ENCODE data around the gene NKTR.
"Not testable (repeated sequence)": the region's sequence is repeated elsewhere in the genome, so short reads cannot be mapped to it uniquely, and the experiment has no call there.

NKTR gene

DNA sequence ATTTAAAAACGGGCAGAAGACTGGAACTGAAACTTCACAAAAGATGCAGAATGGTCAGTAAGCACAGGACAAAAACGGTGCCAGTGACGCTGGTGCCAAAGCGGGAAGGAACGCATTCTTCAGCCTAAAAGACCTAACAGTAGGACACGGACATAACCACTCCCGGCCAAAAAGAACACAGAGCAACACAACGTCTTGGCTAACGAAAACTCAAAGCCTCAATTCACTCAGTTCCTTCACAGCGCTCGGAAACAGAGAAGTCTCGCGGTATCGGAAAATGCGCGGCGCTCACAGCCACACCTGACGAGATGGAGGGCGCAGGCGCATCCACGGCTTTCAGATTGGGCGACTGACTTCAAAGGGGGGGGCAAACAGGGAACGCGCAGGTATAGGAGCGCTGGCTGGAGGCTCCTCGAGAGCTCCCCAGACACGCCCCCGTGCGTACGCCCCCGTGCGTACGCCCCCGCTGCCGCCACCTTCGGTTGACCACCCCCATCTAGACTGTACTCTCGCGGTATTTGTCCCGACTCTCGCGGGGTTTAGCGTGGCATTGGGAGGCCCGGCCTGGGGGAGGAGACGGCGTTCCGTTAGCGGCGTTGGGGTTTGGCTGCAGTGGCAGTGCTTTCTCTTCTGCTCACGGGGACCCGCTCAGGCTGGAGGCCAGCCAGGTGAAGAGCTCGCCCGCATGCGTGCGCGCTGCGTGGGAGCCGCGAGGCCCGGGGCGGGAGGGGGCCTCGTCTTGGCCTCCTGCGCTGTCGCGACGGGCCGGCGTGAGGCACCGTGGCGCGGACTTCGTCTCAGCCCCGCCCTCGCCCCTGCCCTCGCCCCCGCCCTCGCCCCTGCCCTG is at the start of gene NKTR:
Gene NKTR, plus strand, starts transcription at position 576 of the 847 bp plus-strand sequence. CDS start 321 bp downstream, outside the sequence.
- DNase-seq: peak; percentile 89

DNA sequence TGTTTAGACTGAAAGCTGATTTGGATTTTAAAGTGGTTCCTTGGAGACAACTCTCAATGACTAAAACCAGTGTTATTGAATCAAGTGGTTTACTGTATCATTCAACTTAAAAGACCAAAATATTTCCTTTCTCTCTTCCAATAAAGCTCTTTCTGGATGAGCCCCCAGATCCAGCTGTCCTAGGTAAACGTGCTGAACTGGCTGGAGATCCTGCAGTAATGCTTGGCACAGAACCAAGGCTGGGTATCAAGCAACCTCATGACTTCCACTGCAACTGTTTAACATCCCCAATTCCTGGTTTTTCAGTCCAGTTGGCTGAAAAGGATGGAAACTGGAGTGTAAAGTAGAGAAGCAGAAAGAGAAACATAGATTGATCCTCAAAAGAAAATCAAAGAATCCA is 47.7 kb upstream of the NKTR start:
- no peak for DNase-seq

DNA sequence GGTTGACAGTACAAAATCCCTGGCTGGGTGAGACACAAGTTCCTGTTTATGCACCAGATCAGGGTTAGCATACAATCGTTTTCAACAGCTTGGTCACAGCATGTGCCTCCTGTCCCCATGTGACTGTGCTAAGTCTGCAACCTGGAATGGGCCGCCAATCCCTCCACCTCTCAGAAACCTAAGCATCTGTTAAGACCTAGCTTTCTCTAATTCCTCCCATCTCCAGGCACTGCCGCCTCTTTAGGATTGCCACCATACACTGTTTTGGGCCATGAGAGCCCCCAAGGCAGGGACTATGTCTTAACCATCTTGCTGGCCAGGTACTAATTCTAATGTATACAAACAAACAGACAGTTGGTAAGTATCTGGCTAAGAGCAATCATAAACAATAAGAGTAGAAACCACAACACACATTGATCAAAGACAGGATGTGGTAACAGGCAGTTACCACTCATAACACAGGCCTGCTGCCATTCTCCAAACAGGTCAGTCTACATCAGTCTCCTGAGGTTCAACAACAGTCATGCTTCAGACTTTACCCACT is 44.3 kb upstream of the NKTR start:
- no peak for DNase-seq

DNA sequence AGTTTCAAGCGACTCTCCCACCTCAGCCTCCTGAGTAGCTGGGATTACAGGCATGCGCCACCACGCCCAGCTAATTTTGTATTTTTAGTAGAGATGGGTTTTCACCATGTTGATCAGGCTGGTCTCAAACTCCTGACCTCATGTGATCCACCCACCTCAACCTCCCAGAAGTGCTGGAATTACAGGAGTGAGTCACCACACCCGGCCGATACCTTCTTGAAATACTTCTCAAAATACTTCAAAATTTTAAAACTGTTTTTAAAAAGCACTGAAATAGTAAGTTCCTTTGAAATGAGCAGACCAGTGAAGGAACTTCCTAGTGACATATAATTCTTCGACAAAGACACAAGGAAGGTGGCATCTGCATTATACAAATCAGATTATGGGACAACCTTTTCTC is 43.7 kb upstream of the NKTR start:
- DNase-seq: not testable (repeated sequence)

DNA sequence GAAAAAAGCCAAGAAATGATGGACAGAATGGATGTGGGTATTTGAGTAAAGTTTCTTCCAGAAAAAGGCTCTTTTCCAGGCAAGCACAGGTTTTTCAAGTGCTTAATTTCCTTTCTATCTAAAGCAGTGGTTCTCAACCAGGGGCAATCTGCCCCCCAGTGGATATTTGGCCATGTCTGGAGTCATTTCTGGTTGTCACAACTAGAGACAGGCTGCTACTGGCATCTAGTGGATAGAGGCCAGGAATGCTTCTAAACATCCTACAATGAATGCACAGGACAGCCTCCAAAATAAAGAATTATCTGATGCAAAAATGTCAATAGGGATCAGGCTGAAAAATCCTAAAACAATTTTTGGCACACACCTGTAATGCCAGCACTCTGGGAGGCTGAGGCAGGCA is 42.6 kb upstream of the NKTR start:
- DNase-seq: no peak

DNA sequence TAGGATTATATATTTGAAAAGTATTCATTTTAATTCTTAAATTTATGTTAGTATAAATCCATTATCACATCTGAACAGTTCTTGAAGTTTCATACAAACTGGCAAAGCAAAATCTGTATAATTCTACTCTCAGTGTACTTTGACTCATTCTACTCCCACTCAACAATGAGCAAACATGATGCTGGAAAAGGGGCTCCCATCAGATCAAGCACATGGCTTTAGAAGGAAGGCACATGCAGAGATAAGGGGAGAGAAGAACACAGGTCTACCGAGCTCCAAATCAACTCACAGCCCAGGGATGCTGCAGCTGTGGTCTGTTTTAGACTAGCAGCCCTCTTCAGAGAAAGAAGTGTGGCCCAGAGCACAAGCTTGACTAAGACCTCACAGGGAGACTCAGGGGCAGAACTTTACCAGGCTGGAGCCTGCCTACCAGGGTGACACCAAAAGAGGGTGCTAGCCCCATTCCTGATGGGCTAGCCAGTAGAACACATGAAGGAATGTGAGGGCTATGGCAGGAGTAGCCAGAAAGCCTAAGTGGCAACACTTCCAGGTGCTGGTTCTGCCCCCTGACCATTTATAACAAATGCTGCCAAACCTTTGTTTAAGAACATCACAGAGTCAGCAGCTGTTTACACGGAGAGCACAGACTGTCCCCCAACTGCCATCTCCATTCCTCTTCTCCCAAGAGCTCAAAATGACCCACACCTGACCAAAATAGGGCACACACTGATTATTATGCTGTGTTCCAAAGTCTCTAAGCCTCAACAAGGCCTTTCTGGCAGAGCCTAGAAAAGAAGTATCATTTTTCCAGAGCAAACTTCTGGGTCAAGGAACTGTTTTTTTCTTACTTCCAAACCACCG is 38.2 kb upstream of the NKTR start:
- no peak for DNase-seq

DNA sequence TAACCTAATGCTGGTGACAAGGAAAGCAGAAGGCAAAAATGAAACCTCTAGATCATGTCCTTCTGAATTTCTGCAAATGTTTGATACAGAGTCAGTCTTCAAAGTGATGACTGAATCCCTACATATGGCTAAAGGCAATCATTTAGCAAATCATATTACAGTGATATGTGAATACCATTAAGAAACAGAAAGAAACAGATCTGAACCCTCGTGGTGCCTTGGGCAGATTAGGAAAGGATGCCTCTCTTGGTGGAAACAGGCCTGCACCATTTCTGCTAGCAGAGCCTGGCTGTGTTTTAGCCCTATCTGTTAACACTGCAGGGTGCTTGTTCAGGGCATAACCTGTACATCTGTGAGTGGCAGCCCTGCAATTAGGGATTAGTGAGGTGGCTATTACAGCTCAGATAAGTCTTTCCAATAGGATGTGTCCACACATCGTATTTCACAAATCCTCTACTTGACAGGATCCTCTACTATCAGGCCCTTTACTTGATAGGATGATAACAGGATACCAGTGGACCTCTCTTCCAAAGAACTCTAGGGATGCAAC is 30.8 kb upstream of the NKTR start:
- DNase-seq: no peak

DNA sequence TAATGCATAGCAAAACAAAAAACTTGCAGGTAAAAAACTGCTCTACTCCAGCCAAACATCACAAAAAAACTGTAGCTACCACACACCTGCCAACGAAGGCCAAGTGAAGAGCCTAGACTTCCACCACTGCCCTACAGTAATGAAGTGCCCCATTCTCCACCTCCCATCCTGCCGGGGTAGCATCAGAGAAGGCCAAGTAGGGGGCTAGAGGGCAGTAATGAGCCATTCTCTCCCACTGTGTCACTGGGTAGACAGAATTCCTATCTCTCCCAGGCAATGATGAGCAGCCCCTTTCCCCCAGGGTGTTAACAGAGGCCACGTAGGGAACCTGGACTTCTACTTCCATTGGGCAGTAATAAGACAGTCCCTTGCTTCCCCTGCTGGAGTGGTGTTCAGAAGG is 28.2 kb upstream of the NKTR start:
- DNase-seq: no peak

DNA sequence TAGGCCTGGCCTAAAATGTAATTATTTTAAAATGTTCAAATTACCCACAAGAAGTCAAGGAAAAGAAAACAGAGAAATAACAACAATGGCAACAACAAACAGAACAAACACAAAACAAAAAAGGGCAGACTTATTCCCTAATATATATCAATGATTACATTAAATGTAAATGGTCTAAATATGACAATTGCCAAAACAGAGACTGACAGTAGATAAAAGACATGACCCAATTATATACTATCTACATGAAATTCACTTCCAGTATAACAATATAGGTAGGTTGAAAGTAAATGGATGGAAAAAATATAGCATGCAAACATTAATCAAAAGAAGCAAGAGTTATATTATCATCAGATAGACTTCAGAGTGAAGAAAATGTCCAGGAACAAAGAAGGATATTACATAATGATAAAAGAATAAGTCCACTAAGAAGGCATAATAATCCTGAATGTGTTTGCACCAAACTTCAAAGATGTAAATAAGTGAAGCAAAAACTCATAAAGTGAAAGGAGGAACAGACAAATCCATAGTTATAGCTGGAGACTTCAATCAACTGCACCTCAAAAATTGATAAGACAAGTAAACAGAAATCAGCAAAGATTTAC is 25.2 kb upstream of the NKTR start:
- no peak for DNase-seq

DNA sequence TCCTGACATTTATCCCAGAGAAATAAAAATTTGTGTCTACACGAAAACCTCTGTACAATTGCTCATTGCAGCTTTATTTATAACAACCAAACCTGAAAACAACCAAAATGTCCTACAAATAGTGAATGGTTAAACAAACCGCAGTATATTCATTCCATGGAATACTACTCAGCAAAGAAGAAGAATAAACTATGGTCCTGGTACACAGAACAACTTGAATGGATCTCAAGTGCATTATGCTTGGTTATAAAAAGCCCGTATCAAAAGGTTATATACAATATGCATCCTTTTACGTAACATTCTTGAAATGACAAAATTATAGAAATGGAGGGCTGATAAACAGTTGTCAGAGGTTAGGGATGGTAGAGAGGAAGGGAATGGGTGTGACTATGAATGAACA is 22.4 kb upstream of the NKTR start:
- DNase-seq: no peak

DNA sequence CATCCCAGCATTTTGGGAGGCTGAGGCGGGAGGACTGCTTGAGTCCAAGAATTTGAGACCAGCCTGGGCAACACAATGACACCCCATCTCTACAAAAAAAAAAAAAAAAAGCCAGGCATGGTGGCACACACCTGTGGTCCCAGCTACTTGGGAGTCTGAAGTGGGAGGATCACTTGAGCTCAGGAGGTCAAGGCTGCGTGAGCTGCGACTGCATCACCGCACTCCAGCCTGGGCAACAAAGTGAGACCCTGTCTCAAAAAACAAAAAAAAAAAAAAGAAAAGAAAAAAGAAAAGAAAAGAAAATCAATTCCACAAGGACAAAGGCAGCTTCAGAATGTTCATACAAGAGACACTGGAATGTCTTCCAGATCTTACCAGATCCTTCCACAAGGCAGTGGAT is 21.1 kb upstream of the NKTR start:
- DNase-seq: not testable (repeated sequence)

DNA sequence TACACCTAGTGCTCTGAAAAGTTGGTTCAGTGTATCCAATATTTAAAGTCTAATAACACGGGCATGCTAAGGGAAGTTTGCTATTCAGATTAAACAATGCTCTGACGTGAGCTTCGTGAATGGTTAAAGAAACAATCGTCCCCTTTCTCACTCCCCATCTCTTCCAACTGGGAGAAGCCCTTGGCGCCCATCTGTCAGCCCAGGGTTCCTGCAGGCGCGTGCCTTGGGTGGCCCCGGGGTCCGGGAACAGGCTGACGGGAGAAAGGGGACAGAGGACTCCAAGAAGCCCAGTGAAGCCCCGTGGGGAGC is 19.1 kb upstream of the NKTR start:
- DNase-seq: no peak

DNA sequence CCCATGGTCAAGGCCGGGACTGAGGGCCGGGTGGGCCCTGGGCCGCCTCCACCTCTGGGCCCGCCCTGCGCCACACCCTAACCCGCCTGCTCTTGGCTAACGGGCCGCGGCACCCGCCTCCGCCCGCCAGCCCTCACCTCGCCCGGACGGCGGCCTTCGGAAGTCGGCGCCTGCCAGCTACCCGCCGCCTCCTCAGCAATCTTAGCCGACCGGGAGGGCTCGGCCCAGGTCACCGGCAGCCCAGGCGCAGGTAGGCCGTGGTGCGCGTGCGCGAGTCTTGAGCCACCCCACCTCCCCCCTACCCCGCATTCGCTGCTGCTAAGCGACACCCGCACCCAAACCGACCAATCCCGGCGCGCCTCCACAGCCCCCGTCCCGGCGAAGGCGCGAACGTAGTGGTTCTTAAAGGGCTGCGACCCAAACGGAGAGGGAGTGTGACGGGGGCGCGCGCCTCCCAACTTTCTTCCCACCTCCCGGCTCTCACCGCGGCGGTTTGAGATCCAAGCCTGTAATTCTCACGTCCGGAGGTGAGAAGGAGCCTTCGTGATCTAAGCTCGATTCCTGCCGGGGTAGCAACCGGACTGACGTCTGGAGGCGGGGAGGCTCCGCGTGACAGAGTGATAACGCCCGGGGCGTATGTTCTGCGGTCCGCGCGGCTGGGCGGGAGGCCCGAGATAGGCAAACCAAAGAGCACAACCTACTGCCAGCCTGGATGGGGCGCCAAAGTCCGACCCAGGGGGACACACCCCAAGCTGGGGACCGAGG is 18.6 kb upstream of the NKTR start, which contains the start of gene SEC22C:
Gene SEC22C, minus strand, starts transcription at position 259 of the 765 bp plus-strand sequence. CDS start 12,921 bp downstream, outside the sequence.
- DNase-seq: peak; percentile 70

DNA sequence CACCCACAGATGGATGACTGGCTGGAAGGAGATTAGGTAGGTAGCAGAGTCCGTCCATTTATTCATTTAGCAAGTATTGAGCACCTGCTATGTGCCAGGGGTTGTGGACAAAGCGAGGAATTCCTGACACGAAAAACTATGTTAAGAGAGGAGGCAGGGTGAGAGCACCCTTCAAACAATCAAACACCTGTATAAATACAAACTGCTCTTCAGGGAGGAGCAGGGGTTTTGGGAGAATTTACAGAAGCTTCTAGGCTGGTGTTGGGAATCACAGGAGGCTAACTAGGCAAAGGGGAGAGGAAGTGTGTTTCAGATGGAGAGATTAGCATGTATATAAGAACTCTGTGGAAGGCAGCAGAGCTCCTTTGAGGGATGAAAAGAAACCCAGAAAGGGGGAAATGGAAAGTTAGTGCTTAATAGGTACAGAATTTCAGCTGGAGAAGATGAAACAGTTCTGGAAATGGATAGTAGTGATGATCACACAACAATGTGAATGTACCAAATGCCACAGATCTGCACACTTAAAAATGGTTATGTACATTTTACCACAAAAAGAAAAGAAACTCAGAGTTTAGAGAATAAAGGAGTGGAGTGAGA is 17.9 kb upstream of the NKTR start:
- DNase-seq: no peak

DNA sequence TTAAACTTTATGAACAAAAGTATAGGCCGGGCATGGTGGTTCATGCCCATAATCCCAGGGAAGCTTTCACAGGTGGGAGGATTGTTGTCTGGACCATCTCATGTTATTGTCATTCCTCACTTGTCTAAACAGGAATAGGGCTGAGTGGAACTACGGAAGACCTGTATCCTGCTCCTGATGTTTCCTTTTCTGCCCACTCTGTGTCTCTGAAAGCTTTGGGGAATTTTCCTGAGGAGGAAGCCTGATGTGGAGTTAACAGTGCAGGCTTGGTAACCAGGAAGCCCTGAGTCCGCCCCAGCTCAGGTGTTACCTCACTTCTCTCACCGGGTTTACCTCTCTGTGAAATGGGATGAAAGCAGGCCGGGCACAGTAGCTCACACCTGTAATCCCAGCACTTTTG is 11.9 kb upstream of the NKTR start:
- DNase-seq: no peak

DNA sequence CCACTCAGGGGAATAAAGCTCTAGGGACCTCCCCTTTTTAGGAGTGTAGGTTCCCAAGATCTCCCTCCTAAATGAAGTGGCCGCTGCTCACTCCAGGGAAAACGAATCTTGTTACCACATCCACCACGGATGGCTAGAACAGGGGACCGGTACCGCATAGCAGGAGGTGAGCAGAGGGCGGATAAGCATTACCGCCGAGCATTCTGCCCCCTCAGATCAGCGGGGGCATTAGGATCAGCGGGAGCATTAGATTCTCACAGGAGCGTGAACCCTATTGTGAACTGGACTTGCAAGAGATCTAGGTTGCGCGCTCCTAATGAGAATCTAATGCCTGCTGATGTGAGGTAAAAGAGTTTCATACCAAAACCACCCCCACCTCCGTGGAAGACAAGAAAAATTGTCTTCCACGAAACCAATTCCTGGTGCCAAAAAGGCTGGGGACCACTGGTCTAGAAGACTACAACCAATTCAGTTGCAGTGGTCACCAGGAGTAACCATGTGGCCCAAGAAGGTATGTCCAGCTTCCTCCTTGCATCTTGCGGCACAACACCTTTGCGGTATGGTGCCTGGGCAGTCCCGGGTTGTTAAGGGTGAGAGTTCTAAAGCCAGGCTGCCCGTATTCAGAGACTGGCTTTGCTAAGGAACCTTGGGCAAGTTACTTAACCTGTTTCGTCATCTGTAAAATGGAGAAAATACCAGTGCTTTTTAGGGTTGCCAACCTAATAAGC is 10.9 kb upstream of the NKTR start:
- DNase-seq: no peak

DNA sequence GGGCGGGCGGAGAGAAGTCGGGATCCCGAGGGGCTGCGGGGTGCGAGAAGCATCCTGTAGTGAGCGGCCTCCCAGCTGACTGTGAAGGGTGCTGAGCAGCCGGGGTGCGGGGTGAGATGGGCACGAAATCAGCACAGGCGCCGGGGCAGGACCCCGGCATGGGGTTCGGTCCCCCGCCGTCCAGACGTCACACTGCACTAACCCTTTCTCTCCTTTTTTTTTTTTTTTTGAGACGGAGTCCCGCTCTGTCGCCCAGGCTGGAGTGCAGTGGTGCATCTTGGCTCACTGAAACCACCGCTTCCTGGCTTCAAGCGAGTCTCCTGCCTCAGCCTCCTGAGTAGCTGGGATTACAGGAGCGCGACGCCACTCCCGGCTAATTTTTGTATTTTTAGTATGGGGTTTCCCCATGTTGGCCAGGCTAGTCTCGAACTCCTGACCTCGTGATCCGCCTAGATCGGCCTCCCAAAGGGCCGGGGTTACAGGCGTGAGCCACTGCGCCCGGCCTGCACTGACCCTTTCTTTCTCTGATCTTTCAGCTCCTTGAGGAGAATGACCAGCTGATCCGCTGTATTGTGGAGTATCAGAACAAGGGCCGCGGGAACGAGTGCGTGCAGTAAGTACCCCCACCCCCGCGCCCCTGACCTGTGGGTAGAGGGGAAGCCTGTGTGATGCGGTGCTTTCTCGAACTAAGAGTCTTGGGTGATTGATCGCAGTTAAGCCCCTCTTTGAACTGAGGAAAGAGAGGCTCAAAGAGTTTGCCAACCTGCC is 9.3 kb upstream of the NKTR start:
- no peak for DNase-seq

DNA sequence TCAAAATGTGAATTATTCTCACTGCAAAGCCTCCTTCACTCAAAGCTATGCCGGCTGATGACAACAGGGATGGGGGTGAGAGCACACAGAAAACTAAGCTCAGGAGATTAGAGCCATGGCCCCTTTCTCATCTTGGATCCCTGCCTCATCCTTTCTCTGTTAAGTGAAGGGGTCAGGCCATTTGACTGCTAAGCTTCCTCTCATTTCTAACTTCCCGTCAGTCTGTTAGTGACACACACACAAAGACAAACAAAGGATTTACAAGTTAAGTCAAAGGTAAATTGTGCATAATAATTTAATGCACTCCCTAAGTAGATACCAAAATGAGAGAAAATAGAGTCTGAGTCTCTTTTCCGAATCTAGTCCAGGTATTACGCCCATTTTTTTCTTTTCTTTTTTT is 8.7 kb upstream of the NKTR start:
- no peak for DNase-seq

DNA sequence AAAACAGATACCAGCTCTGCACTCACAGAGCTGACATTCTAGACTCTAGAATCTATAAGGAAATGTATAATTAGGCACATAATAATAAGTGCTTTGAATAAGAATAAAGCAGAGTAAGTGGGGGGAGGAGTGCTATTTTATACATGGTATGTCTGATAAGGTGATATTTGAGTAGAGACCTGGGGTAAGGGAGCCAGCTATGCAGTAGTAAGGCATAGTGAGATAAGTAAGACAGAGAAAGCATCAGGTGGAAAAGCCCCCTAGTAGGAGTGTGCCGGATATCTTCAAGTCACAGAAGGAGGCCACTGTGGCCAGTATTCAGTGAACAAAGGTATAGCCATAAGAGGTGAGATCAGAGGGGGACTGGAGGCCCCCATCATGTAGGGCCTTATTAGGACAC is 6.9 kb upstream of the NKTR start:
- no peak for DNase-seq

DNA sequence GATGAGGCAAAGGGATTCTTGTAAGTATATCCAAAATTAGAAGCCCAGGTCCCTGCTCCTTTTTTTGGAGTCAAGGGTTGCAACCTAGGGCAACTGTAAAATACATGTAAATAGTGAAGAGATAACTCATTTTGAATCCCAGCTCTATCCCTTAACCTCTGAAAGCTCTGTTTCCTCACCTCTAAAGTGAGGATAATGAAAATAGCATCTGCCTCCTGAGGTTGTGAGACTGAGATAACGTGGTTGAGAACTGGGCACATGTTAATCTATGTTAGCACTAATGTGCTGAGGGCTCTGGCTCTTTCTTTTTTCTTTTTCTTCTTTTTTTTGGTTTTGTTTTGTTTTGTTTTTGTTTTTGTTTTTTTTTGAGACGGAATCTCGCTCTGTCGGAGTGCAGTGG is 4.8 kb upstream of the NKTR start:
- DNase-seq: no peak

All from DMS79 treated with DMSO at 0.1 percent for 48 hours (cell line).